ENCODE data around the gene SS18L1. TPM values are rescaled to one million over a fixed set of nuclear protein-coding genes. Genes with fewer than 3 reads are reported as not detected.

SS18L1 gene
- total and polyA plus RNA-seq, 11 donors = 6.5 to 12.4 (median 7.9) TPM

DNA sequence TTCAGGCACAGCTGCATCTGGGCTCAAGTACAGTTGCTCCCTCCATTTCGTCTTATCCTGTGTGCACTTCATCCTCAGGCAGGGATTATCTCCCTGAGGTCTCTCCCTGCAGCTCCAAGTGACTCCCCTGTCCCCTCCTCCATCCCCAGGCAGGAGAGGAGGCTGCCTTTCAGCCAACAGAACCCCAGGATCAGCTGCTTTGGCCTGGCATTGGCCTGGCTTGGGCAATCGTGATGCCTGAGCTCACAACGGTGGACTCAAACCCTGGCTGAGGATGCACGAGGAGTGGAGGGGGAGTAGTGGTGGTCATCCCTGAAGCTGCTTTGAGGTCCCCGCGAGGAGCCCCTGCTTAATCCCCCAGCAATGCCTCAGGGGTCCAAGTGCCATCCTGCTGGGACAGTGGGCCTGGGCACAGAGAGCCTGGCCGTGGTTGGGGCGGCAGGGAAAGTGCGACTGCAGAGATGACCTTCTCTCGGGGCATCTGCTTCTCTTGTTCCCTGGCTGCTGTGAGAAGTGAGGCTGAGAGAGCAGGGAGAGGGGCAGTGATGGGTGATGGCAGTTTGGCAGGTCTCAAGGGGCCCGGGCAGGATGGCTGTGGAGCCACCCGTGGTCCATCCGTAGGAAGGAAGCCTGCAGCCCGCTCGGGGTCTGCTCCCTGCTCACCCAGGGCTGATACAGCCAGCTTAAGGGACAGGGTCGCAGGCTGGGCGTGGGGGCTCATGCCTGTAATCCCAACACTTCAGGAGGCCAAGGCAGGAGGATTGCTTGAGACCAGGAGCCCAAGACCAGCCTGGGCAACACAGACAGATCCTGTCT is 82.5 kb downstream of the SS18L1 start:
- Histone ChIP-seq H3K4me1 (peaks cover 0 to 6% (median 0%) of the 10 kb centered on the region in 12 donors), H3K27me3 (peaks cover 20 to 58% (median 25%) of the 10 kb centered on the region in 9 donors)

DNA sequence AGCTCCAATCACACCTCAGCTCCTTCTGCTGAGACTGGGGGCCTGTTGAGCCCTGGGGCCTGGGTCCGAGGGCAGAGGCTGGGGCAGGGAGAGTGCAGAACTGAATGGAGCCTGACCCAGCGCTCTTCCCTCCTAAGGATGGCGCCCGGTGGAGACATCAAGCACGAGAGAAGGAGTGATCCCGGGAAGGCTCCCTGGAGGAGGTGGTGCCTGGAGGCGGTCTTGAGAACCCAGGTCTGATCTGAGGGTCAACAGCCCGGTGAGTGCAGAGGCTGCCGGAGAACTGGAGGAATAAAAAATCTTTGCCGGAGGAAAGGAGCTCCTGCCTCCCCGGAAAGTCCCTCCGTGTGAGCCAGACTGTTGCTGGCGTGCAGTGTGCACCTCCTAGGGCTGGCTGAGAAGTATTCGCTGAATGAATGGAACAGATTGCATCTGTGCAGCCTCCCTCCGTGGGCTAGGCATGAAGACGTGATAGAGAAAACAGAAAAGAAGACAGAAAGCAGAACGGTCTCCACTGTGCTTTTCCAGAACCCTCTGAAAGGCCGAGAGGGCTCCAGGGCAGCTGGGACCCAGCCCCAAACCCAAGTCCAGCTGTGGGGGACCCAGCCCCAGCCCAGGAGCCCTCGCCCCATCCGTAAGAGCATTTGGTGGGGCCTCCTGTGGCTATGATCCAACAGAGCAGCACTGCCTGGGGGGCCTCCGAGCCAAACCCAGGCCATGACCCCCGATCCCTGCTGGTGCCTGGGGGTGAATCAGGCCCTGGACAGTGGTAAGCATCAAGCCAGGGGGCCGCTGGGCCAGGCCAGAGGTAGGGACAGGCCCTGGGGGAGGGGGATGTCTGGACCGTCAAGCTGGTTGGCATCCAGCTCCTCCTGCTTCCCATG is 83.4 kb downstream of the SS18L1 start:
- Histone ChIP-seq H3K36me3 (no peaks in the 10 kb centered on the region), H3K4me1 (no peaks in the 10 kb centered on the region), H3K27ac (no peak overlapping the region), H3K9me3 (no peaks in the 10 kb centered on the region), H3K4me3 (no peak overlapping the region), H3K27me3 (peaks cover 11 to 49% (median 17%) of the 10 kb centered on the region in 9 donors)
- intact Hi-C loops (cut with DNase I) = no loop called here
- no peak for DNase-seq
- no peak for ATAC-seq
- no peak for TF ChIP-seq POLR2A (IDR thresholded peaks at IDR 0.05)
- TF ChIP-seq, protein P1, sequence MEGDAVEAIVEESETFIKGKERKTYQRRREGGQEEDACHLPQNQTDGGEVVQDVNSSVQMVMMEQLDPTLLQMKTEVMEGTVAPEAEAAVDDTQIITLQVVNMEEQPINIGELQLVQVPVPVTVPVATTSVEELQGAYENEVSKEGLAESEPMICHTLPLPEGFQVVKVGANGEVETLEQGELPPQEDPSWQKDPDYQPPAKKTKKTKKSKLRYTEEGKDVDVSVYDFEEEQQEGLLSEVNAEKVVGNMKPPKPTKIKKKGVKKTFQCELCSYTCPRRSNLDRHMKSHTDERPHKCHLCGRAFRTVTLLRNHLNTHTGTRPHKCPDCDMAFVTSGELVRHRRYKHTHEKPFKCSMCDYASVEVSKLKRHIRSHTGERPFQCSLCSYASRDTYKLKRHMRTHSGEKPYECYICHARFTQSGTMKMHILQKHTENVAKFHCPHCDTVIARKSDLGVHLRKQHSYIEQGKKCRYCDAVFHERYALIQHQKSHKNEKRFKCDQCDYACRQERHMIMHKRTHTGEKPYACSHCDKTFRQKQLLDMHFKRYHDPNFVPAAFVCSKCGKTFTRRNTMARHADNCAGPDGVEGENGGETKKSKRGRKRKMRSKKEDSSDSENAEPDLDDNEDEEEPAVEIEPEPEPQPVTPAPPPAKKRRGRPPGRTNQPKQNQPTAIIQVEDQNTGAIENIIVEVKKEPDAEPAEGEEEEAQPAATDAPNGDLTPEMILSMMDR (IDR thresholded peaks at IDR 0.05) = no peak
- 71 to 80% (median 76%) methylated on average over 19 to 24 of the region's 24 CpGs for WGBS, 4 donors

More for the DNA sequence above, 82.5 kb downstream of the SS18L1 start:
- no peak for TF ChIP-seq POLR2A (IDR thresholded peaks at IDR 0.05)
- TF ChIP-seq, protein P1 (IDR thresholded peaks at IDR 0.05) = no peak
- DNase-seq = no peak
- Histone ChIP-seq H3K36me3 (no peaks in the 10 kb centered on the region), H3K4me3 (no peak overlapping the region), H3K27ac (no peak overlapping the region), H3K9me3 (no peaks in the 10 kb centered on the region)
- intact Hi-C loops (cut with DNase I) = no loop called here
- 77 to 83% (median 81%) methylated on average over 14 to 17 of the region's 17 CpGs for WGBS, 4 donors
- ATAC-seq = no peak

DNA sequence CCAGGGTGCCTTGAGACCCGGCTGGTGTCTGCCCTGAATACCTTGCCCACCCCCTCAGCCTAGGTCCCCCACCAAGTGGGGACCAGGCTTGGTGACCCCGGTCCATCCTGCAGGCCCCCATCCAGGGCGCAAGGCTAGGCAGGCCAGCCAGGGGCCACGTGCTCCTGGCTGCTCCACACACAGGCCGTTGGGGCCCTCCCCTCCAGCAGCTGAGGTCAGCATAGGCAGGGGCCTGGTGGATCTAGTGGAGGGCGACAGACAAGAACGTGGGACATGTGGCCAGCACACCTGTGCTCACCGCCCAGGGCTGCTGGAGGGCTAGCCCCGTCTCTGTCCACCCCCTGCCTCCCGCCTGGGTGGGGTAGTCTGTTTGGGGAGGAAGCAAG is 84.0 kb downstream of the SS18L1 start:
- ATAC-seq (no peak), DNase-seq (no peak)
- Histone ChIP-seq H3K4me3 (no peak overlapping the region), H3K4me1 (peaks cover 0 to 4% (median 0%) of the 10 kb centered on the region in 12 donors), H3K27ac (no peak overlapping the region), H3K27me3 (peaks cover 6 to 42% (median 11%) of the 10 kb centered on the region in 9 donors), H3K9me3 (no peaks in the 10 kb centered on the region), H3K36me3 (no peaks in the 10 kb centered on the region)
- TF ChIP-seq, protein P1 (IDR thresholded peaks at IDR 0.05) = no peak
- intact Hi-C loops (cut with DNase I) = no loop called here
- 66 to 78% (median 69%) methylated on average over 8 to 10 of the region's 10 CpGs for WGBS, 4 donors
